GM10266 (cell line): Measurements from ENCODE around the gene SLC50A1.
"Not testable (repeated sequence)": the region's sequence is repeated elsewhere in the genome, so short reads cannot be mapped to it uniquely, and the experiment has no call there.

ENCODE experiments used
- DNase-seq: peaks from one replicate; pipeline ENCODE4 v3.0.0; 2012; ENCODE audit errors: extremely low spot score
- TF ChIP-seq, protein P1 (sequence below): IDR thresholded peaks from 2 replicates; pipeline ENCODE4 v1.5.1; 2012; ENCODE audit warnings: mild to moderate bottlenecking, low read depth; ENCODE audit not compliant: control insufficient read depth, insufficient read depth; ENCODE audit errors: missing control alignments

The SLC50A1 gene

DNA sequence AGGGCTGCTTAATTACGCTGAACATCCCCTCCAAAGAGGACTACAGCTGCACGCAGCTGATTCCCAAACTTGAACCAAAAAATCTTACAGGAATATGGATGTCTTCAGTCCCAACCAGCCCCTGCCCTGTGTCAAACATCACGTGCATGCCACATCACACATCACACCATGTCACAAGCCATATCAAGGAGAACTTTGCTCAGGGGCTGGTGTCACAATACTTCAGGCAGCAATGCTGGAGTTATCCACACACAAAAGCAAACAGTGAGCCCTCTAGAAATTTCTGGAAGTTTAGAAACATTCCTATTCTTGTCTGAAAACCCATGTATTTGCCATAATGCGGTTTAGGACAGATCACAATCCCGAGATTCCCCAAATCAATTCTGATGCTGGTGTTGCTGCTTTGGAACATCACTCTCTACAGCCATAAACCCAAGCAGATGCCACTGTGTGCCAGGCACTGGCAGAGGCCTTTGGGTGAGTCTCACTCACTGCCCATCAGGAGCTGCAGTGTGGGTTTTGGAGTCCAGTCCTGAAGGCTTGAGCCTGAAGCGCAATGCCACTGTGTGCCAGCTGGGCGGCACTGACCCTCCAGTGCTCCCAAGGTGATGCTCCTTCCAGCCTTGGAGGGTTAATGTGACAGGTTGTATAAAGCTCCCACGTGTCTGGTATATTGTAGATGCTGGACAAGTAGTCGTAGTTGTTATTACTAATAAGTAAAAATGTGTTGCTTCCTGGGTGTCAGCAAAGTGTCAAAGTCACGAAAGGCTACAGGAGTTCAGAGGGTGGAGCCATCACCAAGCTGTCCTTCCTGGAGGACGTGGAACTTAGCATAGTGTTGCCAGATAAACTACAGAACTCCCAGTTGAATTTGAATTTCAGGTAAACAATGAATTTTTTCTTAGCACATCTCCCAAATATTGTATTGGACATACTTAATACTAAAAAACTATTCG lies 28.1 kb upstream of the SLC50A1 start:
- TF ChIP-seq, protein P1, sequence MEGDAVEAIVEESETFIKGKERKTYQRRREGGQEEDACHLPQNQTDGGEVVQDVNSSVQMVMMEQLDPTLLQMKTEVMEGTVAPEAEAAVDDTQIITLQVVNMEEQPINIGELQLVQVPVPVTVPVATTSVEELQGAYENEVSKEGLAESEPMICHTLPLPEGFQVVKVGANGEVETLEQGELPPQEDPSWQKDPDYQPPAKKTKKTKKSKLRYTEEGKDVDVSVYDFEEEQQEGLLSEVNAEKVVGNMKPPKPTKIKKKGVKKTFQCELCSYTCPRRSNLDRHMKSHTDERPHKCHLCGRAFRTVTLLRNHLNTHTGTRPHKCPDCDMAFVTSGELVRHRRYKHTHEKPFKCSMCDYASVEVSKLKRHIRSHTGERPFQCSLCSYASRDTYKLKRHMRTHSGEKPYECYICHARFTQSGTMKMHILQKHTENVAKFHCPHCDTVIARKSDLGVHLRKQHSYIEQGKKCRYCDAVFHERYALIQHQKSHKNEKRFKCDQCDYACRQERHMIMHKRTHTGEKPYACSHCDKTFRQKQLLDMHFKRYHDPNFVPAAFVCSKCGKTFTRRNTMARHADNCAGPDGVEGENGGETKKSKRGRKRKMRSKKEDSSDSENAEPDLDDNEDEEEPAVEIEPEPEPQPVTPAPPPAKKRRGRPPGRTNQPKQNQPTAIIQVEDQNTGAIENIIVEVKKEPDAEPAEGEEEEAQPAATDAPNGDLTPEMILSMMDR: no peak
- DNase-seq: no peak

DNA sequence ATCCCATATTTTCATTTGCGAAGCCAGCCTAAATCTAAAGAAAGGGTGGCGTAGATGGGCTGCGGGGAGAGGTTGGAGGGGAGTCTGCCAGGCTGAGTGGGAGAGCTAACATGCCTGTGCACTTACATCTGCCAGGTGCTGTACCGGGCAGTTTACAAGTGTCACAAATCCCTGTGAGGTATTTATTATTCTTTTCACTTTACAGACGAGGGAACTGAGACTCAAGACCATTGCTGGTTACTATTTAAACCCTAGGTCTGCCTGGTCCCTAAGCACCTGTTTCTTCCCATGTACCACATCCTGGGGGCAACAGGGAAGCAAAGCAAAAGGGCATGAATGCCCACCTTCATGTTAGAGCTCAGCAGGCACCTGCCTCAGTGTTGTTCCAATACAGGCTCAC lies 27.4 kb upstream of the SLC50A1 start:
- no peak for DNase-seq
- TF ChIP-seq, protein P1: no peak

DNA sequence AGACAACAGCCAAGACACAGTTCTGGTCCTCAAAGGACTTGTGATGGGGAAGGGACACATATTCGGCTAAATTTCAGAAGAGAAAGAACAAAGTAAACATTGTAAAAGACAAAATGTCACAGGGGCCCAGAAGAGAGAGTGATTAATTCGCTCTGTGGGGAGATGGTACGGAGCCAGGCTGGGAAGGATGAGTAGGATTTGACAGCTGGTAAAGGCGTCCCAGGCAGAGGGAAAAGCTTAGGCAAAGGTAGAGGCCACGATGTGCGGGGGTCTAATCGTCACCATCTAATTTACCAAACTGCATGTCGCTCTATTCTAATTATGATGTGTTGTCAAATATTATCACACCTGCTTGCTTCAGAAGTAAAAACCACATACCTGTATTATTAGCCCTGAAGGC lies 25.3 kb upstream of the SLC50A1 start:
- TF ChIP-seq, protein P1: no peak
- no peak for DNase-seq

DNA sequence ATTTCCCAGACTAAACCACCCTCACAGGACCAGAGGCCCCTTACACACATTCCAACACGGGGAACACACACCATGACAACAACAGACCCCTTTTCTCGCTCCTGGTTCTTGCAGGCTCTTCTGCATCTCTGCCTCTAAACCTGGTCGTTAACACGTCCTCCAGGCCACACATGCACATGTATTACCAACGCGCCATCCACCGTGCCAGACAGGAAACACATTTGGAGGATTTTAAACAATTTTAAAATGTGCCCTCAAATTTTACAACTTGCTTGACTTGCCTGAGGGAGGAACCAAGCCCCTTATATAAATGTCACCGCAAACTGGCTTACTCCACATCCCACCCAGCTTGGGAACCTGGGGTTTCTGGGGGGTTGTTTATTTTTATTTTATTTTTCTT lies 24.8 kb upstream of the SLC50A1 start:
- TF ChIP-seq, protein P1: no peak
- no peak for DNase-seq

DNA sequence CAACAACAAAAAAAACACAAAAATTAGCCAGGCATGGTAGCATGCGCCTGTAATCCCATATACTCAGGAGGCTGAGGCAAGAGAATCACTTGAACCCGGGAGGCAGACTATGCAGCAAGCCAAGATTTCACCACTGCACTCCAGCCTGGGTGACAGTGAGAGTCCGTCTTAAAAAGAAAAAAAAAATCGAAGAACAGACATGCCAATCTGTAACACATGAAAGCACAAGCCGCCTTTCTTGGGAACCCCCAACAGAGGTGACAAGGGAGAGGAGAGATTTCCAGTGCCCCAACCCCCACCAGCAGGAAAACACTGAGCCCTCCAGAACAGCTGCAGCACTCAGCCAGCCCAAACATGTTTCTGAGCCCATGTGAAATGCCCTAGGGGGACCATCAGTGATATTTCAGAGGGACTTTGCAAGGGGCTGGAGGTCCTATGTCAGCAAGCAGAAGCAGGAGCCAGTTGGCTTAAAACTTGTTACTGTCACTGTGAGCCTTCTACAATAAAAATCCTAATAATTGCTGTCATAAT lies 22.1 kb upstream of the SLC50A1 start:
- TF ChIP-seq, protein P1: no peak
- no peak for DNase-seq

DNA sequence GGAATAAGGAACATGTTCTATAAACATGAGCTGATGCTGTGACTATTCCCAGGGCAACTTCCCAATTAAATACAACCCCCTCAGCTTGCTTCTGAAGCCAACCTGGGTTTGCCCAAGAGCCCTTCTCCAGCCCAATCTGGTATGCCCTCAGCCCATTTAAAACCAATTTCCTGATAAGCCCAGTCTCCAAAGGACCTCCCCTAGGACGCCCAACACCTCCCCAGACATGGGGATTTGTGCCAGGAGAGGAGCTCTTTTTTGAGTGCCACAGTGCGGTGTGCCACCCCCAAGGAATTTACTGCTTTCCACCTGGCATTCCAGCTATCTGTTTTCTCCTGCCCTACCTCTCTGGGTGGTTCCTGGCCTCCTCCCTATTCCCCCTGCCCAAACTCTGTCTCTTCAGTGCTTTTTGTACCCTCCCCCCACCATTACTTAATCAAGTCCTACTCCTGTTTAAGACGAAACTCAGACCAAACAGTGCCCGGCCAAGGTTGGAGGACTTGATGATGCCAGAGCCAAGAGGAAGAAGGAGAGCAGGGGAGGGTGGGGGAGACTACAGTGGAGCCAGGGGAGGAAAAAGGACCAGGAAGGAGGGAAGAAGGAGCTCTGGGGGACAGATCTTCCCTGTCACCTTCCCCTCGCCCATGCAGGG lies 19.4 kb upstream of the SLC50A1 start:
- TF ChIP-seq, protein P1: no peak
- no peak for DNase-seq

DNA sequence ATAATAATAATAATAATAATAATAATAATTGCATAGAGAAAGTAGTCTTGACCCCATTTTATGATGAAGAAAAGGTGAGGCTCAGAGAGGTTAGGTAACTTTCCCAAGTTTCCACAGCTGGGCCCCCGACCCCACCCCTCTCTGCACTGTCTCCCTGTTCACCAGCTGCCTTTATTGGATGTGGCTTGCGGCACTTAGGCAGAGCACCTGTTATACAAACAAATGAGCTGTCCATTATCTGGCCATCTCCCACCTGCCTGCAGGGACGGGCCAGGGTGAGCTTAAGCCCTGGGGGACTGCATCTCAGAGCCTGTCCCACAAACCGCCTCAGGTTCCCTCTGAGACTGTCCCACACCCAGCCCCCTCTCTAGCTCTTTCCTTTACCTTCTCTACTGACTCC lies 18.0 kb upstream of the SLC50A1 start:
- DNase-seq: no peak
- TF ChIP-seq, protein P1: no peak

DNA sequence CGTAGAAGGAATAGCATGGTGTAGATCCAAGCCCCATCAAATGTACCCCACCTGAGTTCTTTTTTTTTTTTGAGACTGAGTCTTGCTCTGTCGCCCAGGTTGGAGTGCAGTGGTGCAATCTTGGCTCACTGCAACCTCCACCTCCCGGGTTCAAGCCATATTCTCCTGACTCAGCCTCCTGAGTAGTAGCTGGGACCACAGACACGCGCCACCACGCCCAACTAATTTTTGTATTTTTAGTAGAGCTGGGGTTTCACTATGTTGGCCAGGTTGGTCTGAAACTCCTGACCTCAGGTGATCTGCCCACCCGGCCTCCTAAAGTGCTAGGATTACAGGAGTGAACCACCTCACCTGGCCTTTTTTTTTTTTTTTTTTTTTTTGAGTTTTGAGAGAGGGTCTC lies 17.6 kb upstream of the SLC50A1 start:
- DNase-seq: not testable (repeated sequence)
